Middle frontal gyrus (tissue), 1 donor: ENCODE data around the gene ZNF431.
"Not testable (repeated sequence)": the region's sequence is repeated elsewhere in the genome, so short reads cannot be mapped to it uniquely, and the experiment has no call there.

ENCODE experiments used
- DNase-seq: peaks from one replicate; pipeline ENCODE4 v3.0.0-alpha.2; 2015; ENCODE audit warnings: low spot score; ENCODE audit errors: extremely low spot score

ZNF431 gene

GRCh38 chr19:21143854-21144253 lies 2.0 kb downstream of the ZNF431 start:
- no peak for DNase-seq

DNA sequence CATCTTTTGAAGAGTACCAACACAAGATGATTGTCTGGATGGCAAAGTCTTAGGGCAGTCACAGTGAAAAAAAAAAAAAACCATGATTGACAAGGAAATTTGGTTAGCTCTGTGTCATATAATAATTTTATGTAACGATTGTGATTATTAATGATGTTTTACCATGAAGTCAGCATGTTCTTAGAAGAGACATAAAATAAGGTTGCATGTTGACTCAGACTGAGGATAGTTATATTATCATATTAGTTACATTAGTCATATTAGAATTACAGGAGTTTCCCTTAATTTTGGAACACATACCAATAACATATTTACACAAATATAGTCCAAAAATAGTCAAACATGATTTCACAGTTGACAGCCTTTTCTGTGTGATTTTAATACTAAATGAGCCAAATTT lies 5.7 kb downstream of the ZNF431 start:
- DNase-seq, result no peak

GRCh38 chr19:21148681-21149080 lies 6.8 kb downstream of the ZNF431 start:
- no peak for DNase-seq

GRCh38 chr19:21149877-21150276 lies 8.0 kb downstream of the ZNF431 start:
- no peak for DNase-seq

DNA sequence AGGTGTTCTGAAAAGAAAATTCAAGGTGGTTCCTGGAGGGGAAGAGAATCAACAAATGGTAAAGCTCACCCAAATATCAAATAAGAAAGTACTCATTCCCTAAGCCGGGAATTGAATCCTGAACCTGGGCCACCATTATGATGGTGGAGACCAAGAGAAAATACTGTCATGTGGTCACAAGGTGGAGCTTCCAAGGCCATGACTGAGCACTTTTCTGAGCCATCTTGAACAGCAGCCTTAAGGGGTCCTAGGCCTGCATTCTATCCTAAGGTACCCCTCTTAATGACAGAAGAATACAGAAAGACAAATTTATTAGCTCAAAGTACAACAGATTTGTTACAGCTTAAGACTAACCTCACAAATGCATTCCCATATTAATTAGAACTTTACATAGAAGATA lies 9.6 kb downstream of the ZNF431 start:
- no peak for DNase-seq

DNA sequence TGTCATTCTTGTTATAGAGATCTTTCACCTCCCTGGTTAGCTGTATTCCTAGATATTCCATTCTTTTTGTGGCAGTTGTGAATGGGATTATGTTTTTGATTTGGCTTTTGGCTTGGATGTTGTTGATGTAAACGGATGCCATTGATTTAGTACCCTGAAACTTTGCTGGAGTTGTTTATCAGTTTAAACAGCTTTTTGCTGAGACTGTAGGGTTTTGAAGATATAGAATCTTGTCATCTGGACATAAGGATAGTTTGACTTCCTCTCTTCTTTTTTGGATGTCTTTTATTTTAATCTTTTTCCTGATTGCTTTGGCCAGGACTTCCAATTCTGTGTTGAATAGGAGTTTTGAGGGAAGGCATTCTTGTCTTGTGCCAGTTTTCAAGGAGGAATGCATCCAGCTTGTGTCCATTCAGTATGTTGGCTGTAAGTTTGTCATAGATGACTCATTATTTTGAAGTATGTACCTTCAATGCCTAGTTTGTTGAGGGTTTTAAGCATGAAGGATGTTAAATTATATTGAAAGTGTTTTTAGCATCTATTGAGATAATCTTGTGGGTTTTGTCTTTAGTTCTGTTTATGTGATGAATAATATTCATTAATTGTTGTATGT lies 16.8 kb downstream of the ZNF431 start:
- DNase-seq, result no peak

DNA sequence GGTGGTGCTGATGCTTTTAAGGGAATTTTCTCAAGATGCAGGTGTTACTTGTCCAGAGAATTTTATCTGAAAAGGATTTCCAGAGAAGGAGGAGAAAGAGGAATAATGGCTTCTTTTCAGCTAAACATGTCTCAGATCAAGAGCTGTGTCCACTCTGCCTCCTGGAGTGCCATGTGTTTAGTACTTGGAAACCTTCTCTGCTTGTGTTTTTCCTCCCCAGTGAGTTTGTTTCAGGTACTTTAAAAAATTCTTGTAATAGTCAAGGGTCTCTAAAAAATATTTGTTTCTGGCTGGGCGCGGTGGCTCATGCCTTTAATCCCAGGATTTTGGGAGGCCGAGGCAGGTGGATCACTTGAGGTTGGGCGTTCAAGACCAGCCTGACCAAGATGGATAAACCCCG lies 22.7 kb downstream of the ZNF431 start:
- no peak for DNase-seq

DNA sequence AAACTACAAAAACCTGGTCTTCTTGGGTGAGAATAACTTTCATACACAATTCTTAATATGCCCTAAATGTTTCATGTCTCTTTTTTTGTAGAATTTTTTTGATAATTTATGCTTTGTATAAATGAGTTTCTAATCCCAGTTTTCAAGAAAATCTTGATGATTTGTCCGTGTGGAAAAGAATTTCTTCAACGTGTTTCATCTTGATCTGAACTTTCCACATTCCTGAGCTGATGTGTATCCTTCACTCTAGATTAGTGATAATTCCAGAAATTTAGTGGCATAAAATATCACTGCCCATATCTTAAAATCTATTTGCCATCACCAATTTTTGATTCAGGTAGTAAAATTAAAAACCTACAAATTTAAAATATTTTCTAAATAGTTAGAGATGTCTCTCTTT lies 24.6 kb downstream of the ZNF431 start:
- no peak for DNase-seq

DNA sequence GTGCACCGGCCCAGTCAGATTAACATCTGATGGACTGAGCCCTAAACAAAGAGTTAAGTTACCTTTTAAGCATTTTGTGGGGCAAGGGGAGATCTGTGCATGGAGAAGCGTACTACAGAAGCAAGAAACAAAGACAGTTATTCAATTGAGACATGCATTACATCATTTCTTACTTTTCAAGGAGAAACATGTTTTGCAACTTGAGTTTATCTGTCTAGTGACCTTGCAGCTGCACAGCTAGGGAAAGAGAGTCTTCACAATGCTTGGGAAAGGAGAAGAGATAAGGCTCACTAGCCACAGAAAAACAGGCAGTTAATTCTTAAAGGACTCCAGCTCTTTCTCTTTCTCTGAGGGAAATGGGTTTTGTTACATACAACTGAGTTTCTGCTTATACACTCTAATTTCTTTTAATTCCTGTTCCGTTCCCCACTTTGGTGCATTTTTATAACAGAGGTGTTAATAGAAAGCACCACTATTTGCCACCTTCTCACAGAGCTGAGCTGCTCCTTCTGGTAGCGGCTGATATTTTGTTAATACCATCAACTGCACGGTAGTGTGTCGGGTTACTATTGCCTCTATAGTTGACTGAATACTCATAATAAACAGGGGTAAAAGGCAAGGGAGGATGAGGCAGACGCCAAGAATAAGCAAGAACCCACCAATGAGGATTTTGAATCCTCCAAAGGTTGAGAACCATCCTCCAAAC lies 55.9 kb downstream of the ZNF431 start:
- DNase-seq, result no peak

DNA sequence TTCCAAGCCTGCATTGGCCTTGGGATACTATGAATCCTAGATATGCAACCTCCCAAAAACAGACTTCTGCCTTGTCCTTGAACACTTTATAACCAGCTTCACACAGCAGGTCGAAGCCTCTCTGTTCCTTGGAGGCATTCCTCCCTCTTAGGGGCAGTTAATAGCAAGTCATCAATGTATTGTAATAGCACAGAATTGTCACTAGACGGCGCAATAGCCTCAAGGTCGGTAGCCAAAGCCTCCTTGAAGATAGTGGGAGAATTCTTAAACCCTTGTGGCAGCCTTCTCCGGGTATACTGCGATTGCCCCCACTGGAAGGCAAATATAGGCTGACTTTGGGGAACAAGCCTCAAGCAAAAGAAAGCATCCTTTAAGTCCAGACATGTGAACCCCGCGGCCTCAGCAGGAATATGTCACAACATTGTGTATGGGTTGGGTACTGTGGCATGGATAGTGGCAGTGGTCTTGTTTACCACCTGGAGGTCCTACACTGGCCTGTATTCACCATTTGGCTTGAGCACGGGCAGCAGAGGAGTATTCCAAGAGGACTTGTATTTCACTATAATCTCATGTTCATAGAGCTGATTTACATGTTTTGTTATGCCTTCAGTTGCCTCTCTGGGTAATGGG lies 61.1 kb downstream of the ZNF431 start:
- no peak for DNase-seq

DNA sequence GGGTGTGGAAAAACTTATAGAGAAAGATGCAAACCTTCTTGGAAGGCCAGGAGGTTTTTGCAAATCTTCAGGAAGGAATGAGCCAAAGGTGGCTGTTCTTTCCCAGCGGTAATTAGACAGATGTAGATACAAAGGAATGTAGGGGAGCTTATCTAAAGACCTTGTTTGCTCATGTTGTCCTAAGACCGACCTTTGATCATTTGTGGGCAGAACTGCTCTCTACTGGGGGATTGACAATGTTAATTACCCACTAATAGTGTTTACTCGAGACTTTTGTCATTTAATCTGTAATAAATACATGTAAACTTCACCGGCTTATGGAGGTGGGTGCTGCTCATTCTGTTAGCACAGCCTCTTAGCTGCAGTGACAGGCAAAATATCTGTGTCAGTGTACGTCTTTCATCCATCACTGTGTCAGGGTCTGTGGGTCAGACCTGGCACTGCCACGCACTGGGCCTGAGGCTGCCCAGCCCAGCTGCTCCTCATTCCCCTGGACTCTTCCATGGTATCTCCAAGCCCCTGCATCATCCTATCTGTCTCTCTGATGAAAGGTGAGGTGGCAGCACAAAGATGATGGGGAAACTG lies 68.3 kb downstream of the ZNF431 start:
- DNase-seq, result no peak

GRCh38 chr19:21221693-21222092 lies 79.9 kb downstream of the ZNF431 start:
- no peak for DNase-seq

GRCh38 chr19:21229938-21230337 lies 88.1 kb downstream of the ZNF431 start:
- not testable (repeated sequence) for DNase-seq

DNA sequence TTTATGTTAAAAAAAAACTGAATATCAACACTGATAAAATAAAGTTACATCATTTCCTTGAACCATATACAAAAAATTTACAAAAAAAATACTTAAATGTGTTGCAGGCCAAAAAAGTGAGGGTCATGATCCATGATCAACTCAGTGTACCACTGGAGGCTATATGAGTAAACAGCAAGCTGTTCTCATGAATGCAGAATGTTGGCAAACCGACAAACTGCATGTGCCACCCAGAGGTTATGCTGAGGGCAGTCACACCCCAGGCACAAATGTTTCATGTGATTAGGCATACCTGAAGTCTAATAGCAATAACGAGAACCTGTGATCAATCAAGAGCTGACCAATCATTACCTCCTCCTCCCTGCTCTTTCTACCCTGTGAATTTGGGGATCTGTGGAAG lies 91.9 kb downstream of the ZNF431 start:
- DNase-seq, result no peak

DNA sequence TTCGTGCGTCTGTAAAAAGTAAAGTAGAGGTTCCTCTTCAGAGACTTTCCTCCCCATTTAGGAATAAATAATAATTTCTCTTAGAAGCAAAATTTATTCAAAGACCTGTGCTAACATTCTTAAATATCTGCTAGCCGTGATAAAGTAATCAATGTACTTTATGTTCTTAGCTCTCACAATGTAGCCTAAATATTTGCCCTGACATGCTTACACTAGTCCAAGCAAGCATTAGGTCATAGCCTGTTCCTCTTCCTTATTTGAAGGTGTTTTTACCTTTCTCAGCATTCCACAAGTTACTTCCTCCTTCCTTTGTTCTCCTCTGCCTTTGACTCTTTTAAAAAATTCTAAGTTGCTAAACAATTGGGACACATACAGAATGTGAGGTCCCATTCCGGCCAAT lies 94.9 kb downstream of the ZNF431 start:
- not testable (repeated sequence) for DNase-seq

DNA sequence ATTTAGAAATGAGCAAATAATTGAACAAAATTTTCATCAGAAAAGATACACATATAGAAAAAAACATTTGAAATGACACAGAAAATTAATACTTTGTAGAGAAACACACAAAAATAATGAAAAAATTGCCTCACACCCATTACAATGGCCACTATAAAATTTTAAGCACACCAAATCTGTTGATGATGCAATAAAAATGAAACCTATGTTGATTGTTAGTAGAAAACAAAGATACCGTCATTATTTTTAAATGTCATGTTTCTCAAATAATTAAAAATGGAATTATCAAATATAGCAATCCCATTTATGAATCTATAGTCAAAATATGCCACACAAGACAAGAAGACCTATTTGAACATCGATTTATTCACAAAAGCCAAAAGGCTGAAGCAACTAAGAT lies 96.8 kb downstream of the ZNF431 start:
- no peak for DNase-seq
